22Rv1 (cell line): ENCODE measurements around the gene C20orf144.

Experiments used
- CTCF ChIP-seq: fragments of 450-650 bp; IDR thresholded peaks from 2 replicates; pipeline ENCODE4 v1.5.1; 2017; ENCODE audit warnings: mild to moderate bottlenecking
- ZFX ChIP-seq: fragments of 450-650 bp; IDR thresholded peaks from 2 replicates; pipeline ENCODE4 v1.6.1; 2017; ENCODE audit warnings: antibody characterized with exemption, borderline replicate concordance

- TF ChIP-seq CTCF (no peak), ZFX (no peak)
These were observed 26.9 kb downstream of the C20orf144 start for GRCh38 chr20:33688938-33689424.
